ENCODE data around the gene TIGD1.

Gene TIGD1

DNA sequence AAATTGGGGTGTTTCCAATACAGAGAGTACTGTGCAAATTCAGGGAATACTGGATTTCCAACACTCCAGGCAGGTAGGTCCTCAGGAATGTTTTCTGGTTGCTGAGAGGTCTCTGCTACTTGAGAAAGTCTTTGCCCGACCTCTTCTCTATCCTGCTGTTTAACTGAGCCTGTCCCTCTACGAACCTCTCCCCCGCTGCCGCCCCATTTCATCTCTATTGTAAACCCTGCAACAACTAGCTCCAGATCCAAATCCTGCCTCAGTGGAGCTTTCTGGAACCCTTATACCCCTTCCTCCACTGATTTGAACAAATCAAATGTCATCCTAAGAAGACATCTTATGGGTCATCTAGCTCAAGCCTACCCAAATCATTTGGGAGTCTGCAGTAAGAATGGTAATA lies 1.4 kb upstream of the TIGD1 start:
- no peak for ATAC-seq
- TF ChIP-seq RARB (CRISPR knock-in tag; IDR thresholded peaks at IDR 0.05): no peak
- no peak for TF ChIP-seq TOX (CRISPR knock-in tag; IDR thresholded peaks at IDR 0.05; ENCODE audit: borderline replicate concordance)
- no peak for TF ChIP-seq ZFP30 (CRISPR knock-in tag; IDR thresholded peaks at IDR 0.05)
- TF ChIP-seq, protein P1, sequence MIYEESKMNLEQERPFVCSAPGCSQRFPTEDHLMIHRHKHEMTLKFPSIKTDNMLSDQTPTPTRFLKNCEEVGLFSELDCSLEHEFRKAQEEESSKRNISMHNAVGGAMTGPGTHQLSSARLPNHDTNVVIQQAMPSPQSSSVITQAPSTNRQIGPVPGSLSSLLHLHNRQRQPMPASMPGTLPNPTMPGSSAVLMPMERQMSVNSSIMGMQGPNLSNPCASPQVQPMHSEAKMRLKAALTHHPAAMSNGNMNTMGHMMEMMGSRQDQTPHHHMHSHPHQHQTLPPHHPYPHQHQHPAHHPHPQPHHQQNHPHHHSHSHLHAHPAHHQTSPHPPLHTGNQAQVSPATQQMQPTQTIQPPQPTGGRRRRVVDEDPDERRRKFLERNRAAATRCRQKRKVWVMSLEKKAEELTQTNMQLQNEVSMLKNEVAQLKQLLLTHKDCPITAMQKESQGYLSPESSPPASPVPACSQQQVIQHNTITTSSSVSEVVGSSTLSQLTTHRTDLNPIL (CRISPR knock-in tag; IDR thresholded peaks at IDR 0.05; ENCODE audit: low read depth): no peak
- no peak for TF ChIP-seq PPARA (CRISPR knock-in tag; IDR thresholded peaks at IDR 0.05; ENCODE audit: borderline replicate concordance)
- TF ChIP-seq GLIS3 (CRISPR knock-in tag; IDR thresholded peaks at IDR 0.05): no peak
- TF ChIP-seq OSR1 (CRISPR knock-in tag; IDR thresholded peaks at IDR 0.05): no peak
- no peak for TF ChIP-seq ARNTL (CRISPR knock-in tag; IDR thresholded peaks at IDR 0.05; ENCODE audit: borderline replicate concordance, low read depth)
- TF ChIP-seq ESRRG (CRISPR knock-in tag; IDR thresholded peaks at IDR 0.05): no peak
- TF ChIP-seq TCF4 (CRISPR knock-in tag; IDR thresholded peaks at IDR 0.05; ENCODE audit: borderline replicate concordance): no peak
- TF ChIP-seq ZNF565 (CRISPR knock-in tag; conservative IDR thresholded peaks at IDR 0.05; ENCODE audit: low read depth): no peak
- TF ChIP-seq, protein P2, sequence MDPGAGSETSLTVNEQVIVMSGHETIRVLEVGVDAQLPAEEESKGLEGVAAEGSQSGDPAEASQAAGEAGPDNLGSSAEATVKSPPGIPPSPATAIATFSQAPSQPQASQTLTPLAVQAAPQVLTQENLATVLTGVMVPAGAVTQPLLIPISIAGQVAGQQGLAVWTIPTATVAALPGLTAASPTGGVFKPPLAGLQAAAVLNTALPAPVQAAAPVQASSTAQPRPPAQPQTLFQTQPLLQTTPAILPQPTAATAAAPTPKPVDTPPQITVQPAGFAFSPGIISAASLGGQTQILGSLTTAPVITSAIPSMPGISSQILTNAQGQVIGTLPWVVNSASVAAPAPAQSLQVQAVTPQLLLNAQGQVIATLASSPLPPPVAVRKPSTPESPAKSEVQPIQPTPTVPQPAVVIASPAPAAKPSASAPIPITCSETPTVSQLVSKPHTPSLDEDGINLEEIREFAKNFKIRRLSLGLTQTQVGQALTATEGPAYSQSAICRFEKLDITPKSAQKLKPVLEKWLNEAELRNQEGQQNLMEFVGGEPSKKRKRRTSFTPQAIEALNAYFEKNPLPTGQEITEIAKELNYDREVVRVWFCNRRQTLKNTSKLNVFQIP (CRISPR knock-in tag; IDR thresholded peaks at IDR 0.05; ENCODE audit: borderline replicate concordance, low read depth): no peak
- TF ChIP-seq ISL1 (CRISPR knock-in tag; IDR thresholded peaks at IDR 0.05): no peak
- no peak for TF ChIP-seq BACH2 (CRISPR knock-in tag; IDR thresholded peaks at IDR 0.05; ENCODE audit: borderline replicate concordance)
- TF ChIP-seq CSDC2 (CRISPR knock-in tag; IDR thresholded peaks at IDR 0.05): no peak
- TF ChIP-seq, protein P3, sequence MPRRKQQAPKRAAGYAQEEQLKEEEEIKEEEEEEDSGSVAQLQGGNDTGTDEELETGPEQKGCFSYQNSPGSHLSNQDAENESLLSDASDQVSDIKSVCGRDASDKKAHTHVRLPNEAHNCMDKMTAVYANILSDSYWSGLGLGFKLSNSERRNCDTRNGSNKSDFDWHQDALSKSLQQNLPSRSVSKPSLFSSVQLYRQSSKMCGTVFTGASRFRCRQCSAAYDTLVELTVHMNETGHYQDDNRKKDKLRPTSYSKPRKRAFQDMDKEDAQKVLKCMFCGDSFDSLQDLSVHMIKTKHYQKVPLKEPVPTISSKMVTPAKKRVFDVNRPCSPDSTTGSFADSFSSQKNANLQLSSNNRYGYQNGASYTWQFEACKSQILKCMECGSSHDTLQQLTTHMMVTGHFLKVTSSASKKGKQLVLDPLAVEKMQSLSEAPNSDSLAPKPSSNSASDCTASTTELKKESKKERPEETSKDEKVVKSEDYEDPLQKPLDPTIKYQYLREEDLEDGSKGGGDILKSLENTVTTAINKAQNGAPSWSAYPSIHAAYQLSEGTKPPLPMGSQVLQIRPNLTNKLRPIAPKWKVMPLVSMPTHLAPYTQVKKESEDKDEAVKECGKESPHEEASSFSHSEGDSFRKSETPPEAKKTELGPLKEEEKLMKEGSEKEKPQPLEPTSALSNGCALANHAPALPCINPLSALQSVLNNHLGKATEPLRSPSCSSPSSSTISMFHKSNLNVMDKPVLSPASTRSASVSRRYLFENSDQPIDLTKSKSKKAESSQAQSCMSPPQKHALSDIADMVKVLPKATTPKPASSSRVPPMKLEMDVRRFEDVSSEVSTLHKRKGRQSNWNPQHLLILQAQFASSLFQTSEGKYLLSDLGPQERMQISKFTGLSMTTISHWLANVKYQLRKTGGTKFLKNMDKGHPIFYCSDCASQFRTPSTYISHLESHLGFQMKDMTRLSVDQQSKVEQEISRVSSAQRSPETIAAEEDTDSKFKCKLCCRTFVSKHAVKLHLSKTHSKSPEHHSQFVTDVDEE (CRISPR knock-in tag; IDR thresholded peaks at IDR 0.05): no peak
- TF ChIP-seq ZC3H10 (CRISPR knock-in tag; IDR thresholded peaks at IDR 0.05): no peak
- TF ChIP-seq ZFP3 (CRISPR knock-in tag; IDR thresholded peaks at IDR 0.05): no peak

DNA sequence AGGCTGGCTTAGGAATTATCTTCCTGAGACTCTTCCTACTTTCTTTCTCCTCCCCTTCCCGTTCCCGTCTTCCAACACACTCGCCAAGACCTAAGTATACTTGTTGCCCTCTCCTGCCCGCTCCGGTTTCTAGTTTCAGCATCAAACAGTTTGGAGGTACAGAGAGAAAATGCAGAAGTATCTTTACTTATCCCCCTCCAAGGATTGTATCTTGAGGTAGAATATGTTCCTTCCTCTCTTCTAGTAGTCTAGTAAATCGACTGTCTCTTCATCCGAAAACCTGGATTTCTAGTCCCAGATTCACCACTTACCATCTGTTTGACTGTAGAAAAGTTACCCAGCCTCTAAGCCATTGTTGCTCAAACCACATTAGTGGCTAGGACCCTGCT lies 887 bp upstream of the TIGD1 start:
- peak; percentile 42 for ATAC-seq
- TF ChIP-seq, protein P1 (CRISPR knock-in tag; IDR thresholded peaks at IDR 0.05; ENCODE audit: low read depth): no peak
- TF ChIP-seq ZNF565 (CRISPR knock-in tag; conservative IDR thresholded peaks at IDR 0.05; ENCODE audit: low read depth) (no peak), GLIS3 (CRISPR knock-in tag; IDR thresholded peaks at IDR 0.05) (no peak), ESRRG (CRISPR knock-in tag; IDR thresholded peaks at IDR 0.05) (no peak), TOX (CRISPR knock-in tag; IDR thresholded peaks at IDR 0.05; ENCODE audit: borderline replicate concordance) (no peak), SNAI2 (CRISPR knock-in tag; IDR thresholded peaks at IDR 0.05) (no peak), ZNF8 (CRISPR knock-in tag; IDR thresholded peaks at IDR 0.05) (no peak), ZFP3 (CRISPR knock-in tag; IDR thresholded peaks at IDR 0.05) (no peak), CSDC2 (CRISPR knock-in tag; IDR thresholded peaks at IDR 0.05) (no peak), RARB (CRISPR knock-in tag; IDR thresholded peaks at IDR 0.05) (no peak), ARNTL (CRISPR knock-in tag; IDR thresholded peaks at IDR 0.05; ENCODE audit: borderline replicate concordance, low read depth) (no peak), PPARA (CRISPR knock-in tag; IDR thresholded peaks at IDR 0.05; ENCODE audit: borderline replicate concordance) (no peak)
- TF ChIP-seq, protein P4, sequence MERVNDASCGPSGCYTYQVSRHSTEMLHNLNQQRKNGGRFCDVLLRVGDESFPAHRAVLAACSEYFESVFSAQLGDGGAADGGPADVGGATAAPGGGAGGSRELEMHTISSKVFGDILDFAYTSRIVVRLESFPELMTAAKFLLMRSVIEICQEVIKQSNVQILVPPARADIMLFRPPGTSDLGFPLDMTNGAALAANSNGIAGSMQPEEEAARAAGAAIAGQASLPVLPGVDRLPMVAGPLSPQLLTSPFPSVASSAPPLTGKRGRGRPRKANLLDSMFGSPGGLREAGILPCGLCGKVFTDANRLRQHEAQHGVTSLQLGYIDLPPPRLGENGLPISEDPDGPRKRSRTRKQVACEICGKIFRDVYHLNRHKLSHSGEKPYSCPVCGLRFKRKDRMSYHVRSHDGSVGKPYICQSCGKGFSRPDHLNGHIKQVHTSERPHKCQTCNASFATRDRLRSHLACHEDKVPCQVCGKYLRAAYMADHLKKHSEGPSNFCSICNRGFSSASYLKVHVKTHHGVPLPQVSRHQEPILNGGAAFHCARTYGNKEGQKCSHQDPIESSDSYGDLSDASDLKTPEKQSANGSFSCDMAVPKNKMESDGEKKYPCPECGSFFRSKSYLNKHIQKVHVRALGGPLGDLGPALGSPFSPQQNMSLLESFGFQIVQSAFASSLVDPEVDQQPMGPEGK (CRISPR knock-in tag; IDR thresholded peaks at IDR 0.05; ENCODE audit: borderline replicate concordance): no peak
- TF ChIP-seq, protein P3 (CRISPR knock-in tag; IDR thresholded peaks at IDR 0.05): no peak
- TF ChIP-seq, protein P2 (CRISPR knock-in tag; IDR thresholded peaks at IDR 0.05; ENCODE audit: borderline replicate concordance, low read depth): no peak

Data from SK-N-SH treated with all-trans-retinoic acid at 6 μM for 48 hours (cell line).